DOHH2 (cell line): Measurements from ENCODE around the gene TBC1D22A.

Experiments used
- H3F3A ChIP-seq: fragments of 200-600 bp; sonication (generic), shearing (Covaris generic); 2 replicates; pipeline ENCODE4 v1.6.0; 2016; ENCODE audit warnings: antibody characterized with exemption, mild to moderate bottlenecking; ENCODE audit not compliant: control insufficient read depth, insufficient read depth
- H3K27ac ChIP-seq: fragments of 200-600 bp; sonication (generic); 2 replicates; pipeline ENCODE4 v1.5.1; 2014; ENCODE audit warnings: low read depth, mild to moderate bottlenecking, low read length, moderate library complexity
- H3K27me3 ChIP-seq: fragments of 200-600 bp; sonication (generic); 2 replicates; pipeline ENCODE4 v1.6.1; 2014; ENCODE audit warnings: mild to moderate bottlenecking, low read length, mixed read lengths; ENCODE audit not compliant: control insufficient read depth
- H3K36me3 ChIP-seq: fragments of 200-600 bp; sonication (generic); 2 replicates; pipeline ENCODE4 v1.6.1; 2014; ENCODE audit warnings: mild to moderate bottlenecking, low read length, moderate library complexity, mixed read lengths; ENCODE audit not compliant: control insufficient read depth
- H3K4me1 ChIP-seq: fragments of 200-600 bp; sonication (generic); 2 replicates; pipeline ENCODE4 v1.6.1; 2014; ENCODE audit warnings: mild to moderate bottlenecking, low read length, mixed read lengths; ENCODE audit not compliant: control insufficient read depth
- H3K4me2 ChIP-seq: fragments of 200-600 bp; sonication (generic); 2 replicates; pipeline ENCODE4 v1.6.0; 2014; ENCODE audit warnings: mild to moderate bottlenecking, low read length, moderate library complexity
- H3K4me3 ChIP-seq: fragments of 200-600 bp; sonication (generic); 2 replicates; pipeline ENCODE4 v1.5.1; 2014; ENCODE audit warnings: mild to moderate bottlenecking, low read length, mixed read lengths
- H3K79me2 ChIP-seq: fragments of 200-600 bp; sonication (generic); 2 replicates; pipeline ENCODE4 v1.6.1; 2014; ENCODE audit warnings: mild to moderate bottlenecking, low read length, mixed read lengths; ENCODE audit not compliant: control insufficient read depth
- H3K9me2 ChIP-seq: fragments of 200-600 bp; sonication (generic); replicated peaks from 2 replicates; pipeline ENCODE4 v1.6.1; 2014; ENCODE audit warnings: mild to moderate bottlenecking, low read length, mixed read lengths; ENCODE audit not compliant: control insufficient read depth
- H3K9me3 ChIP-seq: fragments of 200-600 bp; sonication (generic); 2 replicates; pipeline ENCODE4 v1.6.1; 2014; ENCODE audit warnings: antibody characterized with exemption, low read length, mixed read lengths; ENCODE audit not compliant: control insufficient read depth, insufficient read depth
- H4K20me1 ChIP-seq: fragments of 200-600 bp; sonication (generic); 2 replicates; pipeline ENCODE4 v1.6.0; 2014; ENCODE audit warnings: low read depth, mild to moderate bottlenecking, antibody characterized with exemption, low read length, moderate library complexity; ENCODE audit not compliant: control insufficient read depth, insufficient read depth
- EZH2phosphoT487 ChIP-seq: fragments of 200-600 bp; sonication (generic); IDR thresholded peaks from 2 replicates; pipeline ENCODE4 v1.6.1; 2017; ENCODE audit warnings: borderline replicate concordance, mild to moderate bottlenecking, antibody characterized with exemption, low read length, moderate library complexity, mixed read lengths
- TF ChIP-seq, protein P1 (sequence below): fragments of 200-600 bp; sonication (generic); IDR thresholded peaks from one replicate; pipeline ENCODE4 v1.5.1; 2014; ENCODE audit warnings: antibody characterized with exemption, mild to moderate bottlenecking, low read depth, low read length; ENCODE audit not compliant: poor library complexity, severe bottlenecking

Gene TBC1D22A

GRCh38 chr22:47035425-47035881, 273.0 kb downstream of the TBC1D22A start:
- Histone ChIP-seq H4K20me1 (no peaks in the 10 kb centered on the region), H3K9me2 (no peaks in the 10 kb centered on the region), H3K27ac (no peak overlapping the region), H3K27me3 (no peaks in the 10 kb centered on the region), H3K4me1 (no peaks in the 10 kb centered on the region), H3K36me3 (peaks cover 8% of the 10 kb centered on the region; the same call in 1 of the 2 replicates), H3K79me2 (peaks cover 10% of the 10 kb centered on the region; the same call in 1 of the 2 replicates), H3K4me2 (no peak overlapping the region), H3K9me3 (no peaks in the 10 kb centered on the region), H3K4me3 (no peak overlapping the region), H3F3A (no peaks in the 10 kb centered on the region)
- no peak for TF ChIP-seq EZH2phosphoT487
- TF ChIP-seq, protein P1, sequence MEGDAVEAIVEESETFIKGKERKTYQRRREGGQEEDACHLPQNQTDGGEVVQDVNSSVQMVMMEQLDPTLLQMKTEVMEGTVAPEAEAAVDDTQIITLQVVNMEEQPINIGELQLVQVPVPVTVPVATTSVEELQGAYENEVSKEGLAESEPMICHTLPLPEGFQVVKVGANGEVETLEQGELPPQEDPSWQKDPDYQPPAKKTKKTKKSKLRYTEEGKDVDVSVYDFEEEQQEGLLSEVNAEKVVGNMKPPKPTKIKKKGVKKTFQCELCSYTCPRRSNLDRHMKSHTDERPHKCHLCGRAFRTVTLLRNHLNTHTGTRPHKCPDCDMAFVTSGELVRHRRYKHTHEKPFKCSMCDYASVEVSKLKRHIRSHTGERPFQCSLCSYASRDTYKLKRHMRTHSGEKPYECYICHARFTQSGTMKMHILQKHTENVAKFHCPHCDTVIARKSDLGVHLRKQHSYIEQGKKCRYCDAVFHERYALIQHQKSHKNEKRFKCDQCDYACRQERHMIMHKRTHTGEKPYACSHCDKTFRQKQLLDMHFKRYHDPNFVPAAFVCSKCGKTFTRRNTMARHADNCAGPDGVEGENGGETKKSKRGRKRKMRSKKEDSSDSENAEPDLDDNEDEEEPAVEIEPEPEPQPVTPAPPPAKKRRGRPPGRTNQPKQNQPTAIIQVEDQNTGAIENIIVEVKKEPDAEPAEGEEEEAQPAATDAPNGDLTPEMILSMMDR: no peak

DNA sequence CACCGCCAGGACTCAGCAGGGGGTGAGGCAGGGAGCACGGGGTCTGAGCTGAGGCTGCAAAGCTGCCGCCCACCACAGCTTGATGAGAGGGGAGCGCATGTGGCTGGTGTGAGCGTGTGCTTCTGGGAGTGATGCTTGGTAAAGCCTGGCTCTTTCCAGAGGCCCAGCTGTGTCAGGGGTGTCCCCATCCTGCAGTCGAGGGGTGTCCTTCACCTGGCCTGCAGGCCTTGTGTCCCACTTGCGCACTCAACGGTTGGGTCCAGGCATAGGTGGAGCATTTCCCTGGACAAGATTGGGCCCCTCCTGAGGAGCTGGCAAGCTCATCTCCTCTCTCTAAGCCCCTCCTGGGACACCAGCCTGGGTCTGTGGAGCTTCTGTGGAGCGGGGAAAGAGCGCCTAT, 273.9 kb downstream of the TBC1D22A start:
- H3K9me3 ChIP-seq: no peaks in the 10 kb centered on the region
- no peaks in the 10 kb centered on the region for H3K4me1 ChIP-seq
- H3K27me3 ChIP-seq: no peaks in the 10 kb centered on the region
- H3K36me3 ChIP-seq: peaks cover 7% of the 10 kb centered on the region; the same call in 1 of the 2 replicates
- no peaks in the 10 kb centered on the region for H3K9me2 ChIP-seq
- no peak overlapping the region for H3K4me3 ChIP-seq
- TF ChIP-seq, protein P1: no peak
- TF ChIP-seq EZH2phosphoT487: no peak
- H3K79me2 ChIP-seq: peaks cover 7% of the 10 kb centered on the region; the same call in 1 of the 2 replicates
- H4K20me1 ChIP-seq: no peaks in the 10 kb centered on the region
- no peak overlapping the region for H3K27ac ChIP-seq
- H3F3A ChIP-seq: no peaks in the 10 kb centered on the region
- H3K4me2 ChIP-seq: no peak overlapping the region

GRCh38 chr22:47036936-47037485, 274.6 kb downstream of the TBC1D22A start:
- no peaks in the 10 kb centered on the region for H3K9me2 ChIP-seq
- peaks cover 2% of the 10 kb centered on the region; the same call in 1 of the 2 replicates for H3K79me2 ChIP-seq
- TF ChIP-seq, protein P1: no peak
- TF ChIP-seq EZH2phosphoT487: no peak
- H3K27ac ChIP-seq: no peak overlapping the region
- no peak overlapping the region for H3K4me3 ChIP-seq
- no peaks in the 10 kb centered on the region for H3F3A ChIP-seq
- H3K4me1 ChIP-seq: no peaks in the 10 kb centered on the region
- no peaks in the 10 kb centered on the region for H3K9me3 ChIP-seq
- H3K4me2 ChIP-seq: no peak overlapping the region
- H3K27me3 ChIP-seq: no peaks in the 10 kb centered on the region
- peaks cover 7% of the 10 kb centered on the region; the same call in 1 of the 2 replicates for H3K36me3 ChIP-seq
- H4K20me1 ChIP-seq: no peaks in the 10 kb centered on the region
